Kasumi-1 (cell line): ENCODE measurements around the gene LHX5.
"Not testable (repeated sequence)": the region's sequence is repeated elsewhere in the genome, so short reads cannot be mapped to it uniquely, and the experiment has no call there.

Experiments used
- DNase-seq, 2 experiments: peaks; one replicate each; lab custom pipeline; 2025; lab: John Stamatoyannopoulos, UW

The LHX5 gene

GRCh38 chr12:113471619-113472171, at the start of gene LHX5:
Gene LHX5, minus strand, starts transcription at chr12:113471871. Its CDS starts 373 bp downstream, at chr12:113471498.
- no peak for DNase-seq

- DNase-seq: no peak
Measured at GRCh38 chr12:113519464-113520307, 48.0 kb upstream of the LHX5 start.

GRCh38 chr12:113515082-113515856, 43.6 kb upstream of the LHX5 start:
- no peak for DNase-seq

GRCh38 chr12:113514602-113515001, 42.9 kb upstream of the LHX5 start:
- DNase-seq: no peak

- no peak for DNase-seq
Measured at GRCh38 chr12:113512568-113512967, 40.9 kb upstream of the LHX5 start.

- no peak for DNase-seq
Measured at GRCh38 chr12:113506867-113507266, 35.2 kb upstream of the LHX5 start.

- no peak for DNase-seq
Measured at GRCh38 chr12:113505941-113506340, 34.3 kb upstream of the LHX5 start.

- no peak for DNase-seq
Measured at GRCh38 chr12:113504917-113505316, 33.2 kb upstream of the LHX5 start.

GRCh38 chr12:113500782-113501311, 29.2 kb upstream of the LHX5 start:
- DNase-seq: no peak

- DNase-seq: no peak
Measured at GRCh38 chr12:113500306-113500675, 28.6 kb upstream of the LHX5 start.

GRCh38 chr12:113498490-113498889, 26.8 kb upstream of the LHX5 start:
- DNase-seq: no peak

GRCh38 chr12:113497693-113498092, 26.0 kb upstream of the LHX5 start:
- no peak for DNase-seq

GRCh38 chr12:113495941-113496340, 24.3 kb upstream of the LHX5 start:
- DNase-seq: not testable (repeated sequence)

- DNase-seq: no peak
Measured at GRCh38 chr12:113488322-113488721, 16.7 kb upstream of the LHX5 start.

GRCh38 chr12:113486722-113487121, 15.1 kb upstream of the LHX5 start:
- no peak for DNase-seq

GRCh38 chr12:113485330-113485729, 13.7 kb upstream of the LHX5 start:
- no peak for DNase-seq

GRCh38 chr12:113482334-113482733, 10.7 kb upstream of the LHX5 start:
- DNase-seq: no peak

- DNase-seq: no peak
Measured at GRCh38 chr12:113480336-113480971, 8.8 kb upstream of the LHX5 start.

- no peak for DNase-seq
Measured at GRCh38 chr12:113479590-113480335, 8.1 kb upstream of the LHX5 start.

- DNase-seq: no peak
Measured at GRCh38 chr12:113479216-113479589, 7.5 kb upstream of the LHX5 start.

GRCh38 chr12:113478351-113479011, 6.8 kb upstream of the LHX5 start:
- DNase-seq: no peak
